Ectodermal cell (in vitro differentiated cells): ENCODE data around the gene AIRE.
"Not testable (repeated sequence)": the region's sequence is repeated elsewhere in the genome, so short reads cannot be mapped to it uniquely, and the experiment has no call there.

Experiments
- H3K27ac ChIP-seq: 2 replicates; pipeline ENCODE4 v1.7.0; 2013; ENCODE audit warnings: mild to moderate bottlenecking, low read depth, low read length; ENCODE audit not compliant: insufficient read depth, poor library complexity, severe bottlenecking
- H3K27me3 ChIP-seq: 2 replicates; pipeline ENCODE4 v1.7.0; 2013; ENCODE audit warnings: mild to moderate bottlenecking, low read length; ENCODE audit not compliant: insufficient read depth, control insufficient read depth, poor library complexity, severe bottlenecking
- H3K36me3 ChIP-seq: one replicate; pipeline ENCODE4 v1.7.0; 2013; ENCODE audit warnings: low read length; ENCODE audit not compliant: control insufficient read depth, insufficient read depth
- H3K4me1 ChIP-seq: one replicate; pipeline ENCODE4 v1.7.0; 2013; ENCODE audit warnings: low read length; ENCODE audit not compliant: control insufficient read depth, insufficient read depth
- H3K4me3 ChIP-seq: 2 replicates; pipeline ENCODE4 v1.7.0; 2013; ENCODE audit warnings: low read depth, low read length, control low read depth; ENCODE audit not compliant: insufficient read depth
- H3K9me3 ChIP-seq: 2 replicates; pipeline ENCODE4 v1.7.0; 2013; ENCODE audit warnings: mild to moderate bottlenecking, low read length, moderate library complexity; ENCODE audit not compliant: control insufficient read depth
- WGBS, 2 experiments: methylation state at CpG; one replicate each; pipeline ENCODE4 v1.1.7; 2013; ENCODE audit warnings: missing lambda C conversion rate in 2 of 2; 5-methylcytosine and 5-hydroxymethylcytosine counted together

AIRE gene

GRCh38 chr21:44338971-44339910, 53.6 kb downstream of the AIRE start, which contains the start of gene CFAP410:
Gene CFAP410, minus strand, starts transcription at chr21:44339390. Its CDS starts 196 bp downstream, at chr21:44339194.
- no peaks in the 10 kb centered on the region for H3K9me3 ChIP-seq
- H3K27ac ChIP-seq: peak within 1 kb of the TSS; percentile 97
- peak within 1 kb of the TSS; percentile 83 for H3K4me3 ChIP-seq
- peaks cover 5% of the 10 kb centered on the region for H3K4me1 ChIP-seq
- no peaks in the 10 kb centered on the region for H3K36me3 ChIP-seq
- H3K27me3 ChIP-seq: no peaks in the 10 kb centered on the region
- WGBS, 2 experiments: 3% methylated on average over 85 to 87 of the region's 90 CpGs

GRCh38 chr21:44341726-44342458, 56.2 kb downstream of the AIRE start:
- not testable (repeated sequence) for H3K27ac ChIP-seq, H3K27me3 ChIP-seq
- WGBS, 2 experiments: 84 to 86% methylated on average over 12 of the region's 12 CpGs

GRCh38 chr21:44342981-44343380, 57.3 kb downstream of the AIRE start:
- H3K4me3 ChIP-seq, H3K27me3 ChIP-seq: not testable (repeated sequence)
- 92 to 94% methylated on average over 8 of the region's 8 CpGs for WGBS, 2 experiments

More at GRCh38 chr21:44341726-44342458, 56.2 kb downstream of the AIRE start:
- not testable (repeated sequence) for H3K4me1 ChIP-seq, H3K36me3 ChIP-seq, H3K4me3 ChIP-seq, H3K9me3 ChIP-seq

GRCh38 chr21:44344541-44345183, 59.0 kb downstream of the AIRE start:
- 93% methylated on average over 17 of the region's 17 CpGs for WGBS, 2 experiments
- no peaks in the 10 kb centered on the region for H3K9me3 ChIP-seq
- H3K36me3 ChIP-seq: no peaks in the 10 kb centered on the region
- no peaks in the 10 kb centered on the region for H3K4me1 ChIP-seq
- H3K27ac ChIP-seq: no peak overlapping the region
- no peak overlapping the region for H3K4me3 ChIP-seq
- no peaks in the 10 kb centered on the region for H3K27me3 ChIP-seq

More at GRCh38 chr21:44342981-44343380, 57.3 kb downstream of the AIRE start:
- H3K27ac ChIP-seq, H3K9me3 ChIP-seq, H3K36me3 ChIP-seq, H3K4me1 ChIP-seq: not testable (repeated sequence)

- WGBS, 2 experiments: 76 to 78% methylated on average over 11 of the region's 11 CpGs
- no peaks in the 10 kb centered on the region for H3K27me3 ChIP-seq
- no peak overlapping the region for H3K27ac ChIP-seq
- H3K9me3 ChIP-seq: no peaks in the 10 kb centered on the region
- H3K4me1 ChIP-seq: no peaks in the 10 kb centered on the region
- H3K36me3 ChIP-seq: no peaks in the 10 kb centered on the region
- no peak overlapping the region for H3K4me3 ChIP-seq
These were observed 59.8 kb downstream of the AIRE start for GRCh38 chr21:44345495-44345894.

GRCh38 chr21:44347911-44348451, 62.3 kb downstream of the AIRE start:
- Histone ChIP-seq H3K36me3 (no peaks in the 10 kb centered on the region), H3K27me3 (no peaks in the 10 kb centered on the region), H3K27ac (no peak overlapping the region), H3K9me3 (no peaks in the 10 kb centered on the region), H3K4me3 (no peak overlapping the region), H3K4me1 (no peaks in the 10 kb centered on the region)
- 84 to 87% methylated on average over 22 of the region's 22 CpGs for WGBS, 2 experiments
